ENCODE results near the gene COL19A1.

DNA sequence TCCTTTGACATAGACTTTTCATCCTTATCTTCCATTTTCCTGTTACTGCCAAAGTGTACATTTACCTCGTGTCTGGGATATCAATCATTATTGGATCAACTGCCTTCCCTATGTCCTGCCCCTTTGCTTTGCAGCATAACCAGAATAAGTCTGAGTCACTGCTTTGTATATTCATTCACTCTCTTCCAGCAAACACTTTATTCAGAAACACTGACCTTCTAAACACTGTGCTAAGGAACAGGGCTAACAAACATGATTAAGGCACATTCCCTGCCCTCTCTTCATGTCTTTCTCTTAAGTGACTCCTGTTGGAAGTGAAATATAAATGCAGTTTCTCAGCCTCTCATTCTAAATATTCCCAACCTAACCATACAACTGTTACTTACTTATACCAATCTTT, 66.9 kb downstream of the COL19A1 start:
- TF ChIP-seq, protein P1, sequence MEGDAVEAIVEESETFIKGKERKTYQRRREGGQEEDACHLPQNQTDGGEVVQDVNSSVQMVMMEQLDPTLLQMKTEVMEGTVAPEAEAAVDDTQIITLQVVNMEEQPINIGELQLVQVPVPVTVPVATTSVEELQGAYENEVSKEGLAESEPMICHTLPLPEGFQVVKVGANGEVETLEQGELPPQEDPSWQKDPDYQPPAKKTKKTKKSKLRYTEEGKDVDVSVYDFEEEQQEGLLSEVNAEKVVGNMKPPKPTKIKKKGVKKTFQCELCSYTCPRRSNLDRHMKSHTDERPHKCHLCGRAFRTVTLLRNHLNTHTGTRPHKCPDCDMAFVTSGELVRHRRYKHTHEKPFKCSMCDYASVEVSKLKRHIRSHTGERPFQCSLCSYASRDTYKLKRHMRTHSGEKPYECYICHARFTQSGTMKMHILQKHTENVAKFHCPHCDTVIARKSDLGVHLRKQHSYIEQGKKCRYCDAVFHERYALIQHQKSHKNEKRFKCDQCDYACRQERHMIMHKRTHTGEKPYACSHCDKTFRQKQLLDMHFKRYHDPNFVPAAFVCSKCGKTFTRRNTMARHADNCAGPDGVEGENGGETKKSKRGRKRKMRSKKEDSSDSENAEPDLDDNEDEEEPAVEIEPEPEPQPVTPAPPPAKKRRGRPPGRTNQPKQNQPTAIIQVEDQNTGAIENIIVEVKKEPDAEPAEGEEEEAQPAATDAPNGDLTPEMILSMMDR (conservative IDR thresholded peaks at IDR 0.05; ENCODE audit: low read length) = no peak
- no peak for TF ChIP-seq EZH2phosphoT487 (IDR thresholded peaks at IDR 0.05; ENCODE audit: borderline replicate concordance, low read depth, low read length)
